NCI-H2171 (cell line): ENCODE measurements around the gene FRMD7.
"Not testable (repeated sequence)": the region's sequence is repeated elsewhere in the genome, so short reads cannot be mapped to it uniquely, and the experiment has no call there.

Source experiments
- DNase-seq: peaks from one replicate; lab custom pipeline; 2025; lab: John Stamatoyannopoulos, UW

FRMD7 gene, protein sequence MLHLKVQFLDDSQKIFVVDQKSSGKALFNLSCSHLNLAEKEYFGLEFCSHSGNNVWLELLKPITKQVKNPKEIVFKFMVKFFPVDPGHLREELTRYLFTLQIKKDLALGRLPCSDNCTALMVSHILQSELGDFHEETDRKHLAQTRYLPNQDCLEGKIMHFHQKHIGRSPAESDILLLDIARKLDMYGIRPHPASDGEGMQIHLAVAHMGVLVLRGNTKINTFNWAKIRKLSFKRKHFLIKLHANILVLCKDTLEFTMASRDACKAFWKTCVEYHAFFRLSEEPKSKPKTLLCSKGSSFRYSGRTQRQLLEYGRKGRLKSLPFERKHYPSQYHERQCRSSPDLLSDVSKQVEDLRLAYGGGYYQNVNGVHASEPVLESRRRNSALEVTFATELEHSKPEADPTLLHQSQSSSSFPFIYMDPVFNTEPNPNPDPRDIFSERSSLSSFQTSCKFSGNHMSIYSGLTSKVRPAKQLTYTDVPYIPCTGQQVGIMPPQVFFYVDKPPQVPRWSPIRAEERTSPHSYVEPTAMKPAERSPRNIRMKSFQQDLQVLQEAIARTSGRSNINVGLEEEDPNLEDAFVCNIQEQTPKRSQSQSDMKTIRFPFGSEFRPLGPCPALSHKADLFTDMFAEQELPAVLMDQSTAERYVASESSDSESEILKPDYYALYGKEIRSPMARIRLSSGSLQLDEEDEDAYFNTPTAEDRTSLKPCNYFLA

DNA sequence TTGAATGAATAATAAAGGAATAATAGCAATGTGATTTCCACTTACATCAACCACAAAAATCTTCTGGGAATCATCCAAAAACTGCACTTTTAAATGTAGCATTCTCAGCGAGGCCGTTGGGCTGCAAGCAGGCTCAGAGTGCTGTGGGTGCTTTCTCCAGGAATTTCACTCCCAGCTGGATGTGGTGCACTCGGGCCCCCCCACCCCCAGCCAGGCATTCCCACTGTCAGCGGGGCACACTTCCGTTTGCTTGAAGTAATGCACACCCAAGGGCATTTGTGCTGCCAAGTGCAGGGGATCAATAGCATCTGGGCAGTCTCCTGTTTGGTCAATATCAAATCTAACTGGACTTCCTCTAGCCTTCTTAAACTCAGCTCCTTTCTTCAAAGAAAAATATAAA, at the start of gene FRMD7:
Gene FRMD7, minus strand, starts transcription at position 278 of the 400 bp plus-strand sequence. Its CDS starts 176 bp downstream, at position 102.
- DNase-seq: no peak

DNA sequence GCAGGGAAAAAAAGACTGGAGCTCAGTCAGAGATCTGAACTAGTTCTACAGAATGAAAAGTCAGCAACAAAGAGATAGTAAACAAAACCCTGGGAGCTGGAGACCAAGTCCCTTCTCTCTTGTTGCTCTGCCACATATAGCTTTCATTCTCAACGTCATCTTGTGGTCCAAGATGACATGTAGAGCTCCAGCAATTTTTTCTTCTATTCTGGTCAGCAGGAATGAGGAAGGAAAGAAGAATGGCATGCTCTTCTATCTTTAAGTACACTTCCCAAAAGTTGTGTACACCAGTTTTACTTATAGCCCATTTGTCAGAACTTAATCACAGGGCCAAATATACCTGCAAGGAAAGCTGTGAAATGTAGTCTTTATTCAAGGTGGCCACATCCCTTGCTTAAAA, 45.8 kb upstream of the FRMD7 start:
- DNase-seq: no peak

DNA sequence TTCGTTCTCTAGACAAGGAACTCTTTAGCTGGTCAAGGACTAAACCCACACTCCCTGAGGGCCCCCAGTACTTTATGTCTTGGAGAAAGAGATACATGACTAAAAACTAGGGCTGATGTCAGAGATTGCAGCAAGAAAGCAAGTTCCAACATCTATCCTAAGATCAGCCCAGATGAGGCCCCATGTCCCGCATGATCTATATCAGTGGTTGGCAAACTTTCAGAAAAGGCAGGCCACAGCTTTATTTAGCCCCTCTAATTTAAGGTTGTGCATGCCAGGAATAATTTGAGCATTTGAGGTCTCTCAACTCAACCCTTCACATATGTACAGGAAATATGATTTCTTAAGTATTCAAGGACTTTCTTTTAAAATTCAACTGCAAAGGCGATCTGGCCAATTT, 44.1 kb upstream of the FRMD7 start:
- no peak for DNase-seq

DNA sequence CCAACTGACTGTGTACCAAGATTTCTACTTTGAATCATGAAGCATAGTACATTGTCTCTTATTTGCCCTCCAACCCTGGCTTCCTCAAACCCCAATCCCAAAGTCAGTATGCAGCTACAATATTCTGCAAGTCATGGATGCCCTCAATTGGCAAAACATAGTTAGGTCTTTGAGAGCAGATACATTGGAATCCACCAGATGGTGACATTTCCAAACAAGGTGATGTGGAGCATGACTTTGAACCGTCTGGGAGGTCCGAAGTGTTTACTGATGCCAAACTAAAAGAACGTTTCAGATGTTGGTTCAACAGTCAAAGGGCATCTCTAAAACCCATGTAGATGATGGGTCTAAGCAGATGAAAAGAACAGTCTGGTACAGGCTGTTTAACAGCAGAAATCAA, 43.7 kb upstream of the FRMD7 start:
- DNase-seq: no peak

DNA sequence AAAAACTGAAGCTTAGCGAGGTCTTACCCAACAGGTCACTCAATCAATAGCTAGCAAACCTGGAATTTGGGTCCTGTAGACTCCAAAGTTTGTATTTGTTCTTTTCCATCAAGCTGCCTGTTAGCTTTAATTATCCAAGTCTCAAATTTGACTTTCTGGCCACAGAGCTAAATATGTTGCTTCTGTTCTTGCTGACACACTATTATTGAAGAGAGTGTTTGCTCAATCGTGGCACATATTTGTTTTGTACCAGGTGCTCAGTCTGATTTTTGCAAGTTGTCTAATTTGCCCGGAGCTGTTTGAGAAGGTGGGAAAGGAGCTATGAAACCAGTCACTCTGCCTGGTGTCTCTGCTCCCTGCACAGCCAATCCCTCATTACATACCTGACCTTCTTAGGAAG, 41.7 kb upstream of the FRMD7 start:
- no peak for DNase-seq

DNA sequence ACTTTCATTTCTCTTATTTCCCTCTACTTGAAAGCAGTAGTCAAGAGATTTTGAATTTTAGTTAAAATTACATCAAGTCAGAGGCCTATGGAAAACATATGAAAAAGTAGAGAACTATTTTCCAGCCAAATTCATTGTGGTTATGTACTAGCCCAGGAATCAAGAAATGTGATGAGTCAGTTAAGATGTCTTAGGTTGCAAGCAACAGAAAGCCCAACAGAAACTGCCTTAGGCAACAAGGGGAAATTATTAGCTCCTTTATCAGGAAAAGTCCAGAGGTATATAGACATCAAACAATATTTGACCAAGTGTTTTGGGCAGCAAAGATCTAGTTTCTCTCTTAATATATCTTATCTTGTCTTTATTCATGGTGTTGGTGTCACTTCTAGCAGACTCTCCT, 37.8 kb upstream of the FRMD7 start:
- no peak for DNase-seq

DNA sequence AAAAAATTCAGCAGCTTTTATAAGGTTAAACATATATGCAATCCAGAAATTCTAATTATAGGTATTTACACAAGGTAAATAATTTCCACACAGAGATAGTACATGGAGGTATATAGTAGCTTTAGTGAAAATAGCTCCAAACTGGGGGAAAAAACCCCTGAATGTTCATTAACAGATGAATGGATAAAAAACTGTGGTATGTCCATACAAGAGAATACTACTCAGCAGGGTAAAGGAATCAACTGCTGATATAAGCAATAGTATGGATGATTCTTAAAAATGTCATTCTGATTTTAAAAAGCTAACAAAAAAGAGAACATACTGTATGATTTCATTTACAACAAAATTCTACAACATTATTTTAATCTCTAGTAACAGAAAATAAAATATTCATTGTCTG, 37.2 kb upstream of the FRMD7 start:
- no peak for DNase-seq

DNA sequence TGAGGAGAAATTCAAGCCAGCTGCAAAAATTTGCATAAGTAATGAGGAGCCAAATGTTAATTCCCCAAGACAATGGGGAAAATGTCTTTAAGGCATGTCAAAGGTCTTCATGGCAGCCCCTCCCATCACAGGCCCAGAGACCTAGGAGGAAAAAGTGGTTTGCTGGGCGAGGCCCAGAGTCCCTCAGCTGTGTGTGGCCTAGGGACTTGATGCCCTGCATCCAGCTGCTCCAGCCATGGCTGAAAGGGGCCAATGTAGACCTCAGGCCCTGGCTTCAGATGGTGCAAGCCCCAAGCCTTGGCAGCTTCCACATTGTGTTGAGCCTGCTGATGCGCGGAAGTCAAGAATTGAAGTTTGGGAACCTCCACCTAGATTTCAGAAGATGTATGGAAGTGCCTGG, 35.3 kb upstream of the FRMD7 start:
- DNase-seq: not testable (repeated sequence)

DNA sequence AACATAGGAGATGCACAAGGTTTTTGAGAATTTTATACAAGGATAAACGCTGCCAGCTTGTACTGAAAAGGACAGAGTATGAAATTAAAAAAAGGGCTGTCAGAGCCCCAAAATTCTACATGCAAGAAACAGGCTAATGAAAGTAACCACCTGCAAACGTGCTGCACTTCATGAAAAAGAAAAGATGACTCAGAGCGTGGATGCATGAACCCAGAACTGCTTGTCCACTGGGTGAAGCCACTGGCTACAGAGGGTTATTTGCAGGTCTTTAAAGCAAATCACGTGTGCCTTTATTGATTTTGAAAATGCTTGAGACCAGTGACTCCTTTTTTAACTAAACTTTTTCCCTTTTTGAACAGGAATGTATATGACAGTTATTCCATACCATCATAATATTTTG, 25.3 kb upstream of the FRMD7 start:
- no peak for DNase-seq

DNA sequence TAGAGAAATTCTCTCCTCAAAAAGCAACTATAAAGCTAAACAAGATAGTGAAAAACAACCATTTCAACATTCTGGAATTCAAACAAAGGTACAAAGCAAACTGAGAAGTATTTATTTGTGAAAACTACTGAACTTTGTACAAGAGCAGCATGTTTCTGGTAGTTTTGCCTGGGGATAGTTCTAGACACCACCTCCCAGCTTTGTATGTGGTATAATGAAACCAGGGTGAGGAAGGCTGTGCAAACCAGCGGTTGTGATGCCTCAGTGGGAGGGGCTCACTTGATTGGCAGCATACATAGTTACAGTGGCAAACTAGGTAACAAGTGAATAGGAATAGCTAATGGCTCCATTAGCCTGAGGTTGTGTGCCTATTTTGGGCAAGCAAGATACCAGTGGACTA, 18.6 kb upstream of the FRMD7 start:
- DNase-seq: no peak

DNA sequence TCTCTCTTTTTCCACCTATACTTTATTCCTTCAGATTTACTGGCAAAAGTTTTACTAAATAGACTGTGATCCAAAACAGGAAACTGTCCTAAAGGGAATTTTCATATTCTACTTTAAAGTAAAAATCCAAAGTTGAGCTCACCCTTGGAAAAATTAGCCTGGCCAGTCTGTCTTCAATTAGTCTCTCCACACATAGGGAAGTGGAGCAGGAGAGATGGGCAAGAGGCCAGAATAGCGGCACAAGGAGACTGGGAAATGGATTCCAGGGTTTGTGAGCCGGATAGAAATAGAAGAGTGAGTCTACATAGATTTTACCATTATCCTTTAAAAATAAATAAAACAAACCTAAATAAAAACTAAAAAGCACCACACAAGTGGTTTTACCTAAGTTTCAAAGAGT, 16.2 kb upstream of the FRMD7 start:
- DNase-seq: no peak

DNA sequence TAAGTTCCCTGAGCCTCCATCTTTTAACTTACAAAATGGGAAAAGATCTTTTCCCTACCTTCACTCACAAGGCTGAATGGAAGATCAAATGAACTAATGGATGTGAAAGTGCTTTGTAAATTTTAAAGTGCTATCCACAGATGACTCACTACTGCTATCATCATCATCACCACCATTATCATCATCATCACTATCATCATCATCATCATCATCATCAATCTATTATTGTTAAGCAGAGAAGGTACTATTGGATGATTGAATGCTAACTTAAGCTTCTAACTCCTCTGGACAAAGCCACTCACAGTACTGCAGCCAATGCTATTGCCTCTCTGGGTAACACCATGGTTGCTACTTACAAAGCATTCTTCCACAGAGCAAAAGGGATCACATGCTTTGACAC, 1.9 kb downstream of the FRMD7 start:
- no peak for DNase-seq

DNA sequence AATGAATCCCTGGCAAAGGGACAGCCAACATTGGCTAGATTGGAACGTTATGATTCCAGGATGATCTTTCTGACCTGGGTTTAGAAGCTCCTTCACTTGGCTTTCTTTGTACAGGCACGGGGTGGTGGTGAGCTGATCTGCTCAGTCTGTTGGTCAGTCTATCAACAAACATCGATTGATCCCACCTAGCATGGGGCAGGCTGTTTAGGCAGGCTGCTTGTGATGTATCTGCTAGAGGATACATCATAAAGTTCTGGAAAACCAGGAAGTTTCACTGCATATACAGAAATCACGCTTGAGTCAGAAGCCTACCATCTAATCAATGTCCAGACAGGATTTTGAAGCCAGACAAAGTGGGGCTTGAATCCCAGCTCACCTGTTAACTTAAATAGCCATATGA, 6.9 kb downstream of the FRMD7 start:
- DNase-seq: no peak

DNA sequence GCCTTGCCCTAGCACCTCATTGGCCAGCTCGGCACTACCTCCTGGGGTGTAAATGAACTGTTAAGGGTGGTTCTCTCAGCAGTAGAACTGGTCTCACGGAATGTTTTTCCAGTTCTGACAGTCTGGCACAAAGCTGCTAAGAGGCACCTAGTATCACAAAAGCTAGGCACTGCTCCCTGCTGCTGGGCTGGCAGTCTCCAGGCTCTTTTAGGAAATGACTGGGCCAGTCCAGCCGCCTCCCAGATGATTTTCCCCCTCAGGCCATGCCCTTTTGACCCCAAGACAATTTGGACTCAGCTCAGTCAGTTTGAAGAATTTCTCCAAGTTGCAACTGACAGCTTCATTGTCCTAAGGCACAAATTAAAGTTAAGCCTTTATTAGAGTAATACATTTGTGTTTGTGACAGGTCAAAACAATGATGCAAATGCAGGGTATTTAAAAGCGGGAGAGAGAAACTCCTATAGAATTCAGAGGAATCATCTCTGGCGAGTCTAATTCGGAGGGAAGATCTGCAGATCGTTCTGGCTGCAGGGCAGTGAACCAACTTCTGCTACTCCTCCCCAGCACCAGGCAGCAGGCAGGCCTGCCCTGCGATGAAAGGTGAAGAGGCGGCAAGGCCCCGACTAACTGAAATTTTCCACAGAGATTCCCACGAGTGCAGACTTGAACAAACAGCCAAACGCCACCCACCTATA, 7.9 kb downstream of the FRMD7 start:
- no peak for DNase-seq

DNA sequence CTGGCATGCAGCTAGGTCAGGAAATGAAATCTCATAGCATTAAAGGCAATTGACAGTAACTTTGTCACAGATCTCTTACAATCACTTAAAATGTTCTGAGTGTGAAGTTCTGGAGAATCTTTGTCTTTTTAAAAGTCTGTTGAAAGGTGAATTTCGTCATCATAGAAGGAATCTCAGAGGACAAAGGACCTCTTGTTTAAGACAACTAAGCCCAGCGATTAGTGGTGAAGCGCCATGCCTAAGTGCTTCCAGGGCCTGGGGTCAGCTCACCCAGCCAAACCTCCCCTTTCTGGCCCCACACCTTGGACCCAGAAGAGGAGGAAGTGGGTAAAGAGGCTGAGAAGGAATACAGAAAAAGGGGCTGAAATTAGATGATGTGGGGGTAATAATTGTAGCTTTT, 8.5 kb downstream of the FRMD7 start:
- no peak for DNase-seq

DNA sequence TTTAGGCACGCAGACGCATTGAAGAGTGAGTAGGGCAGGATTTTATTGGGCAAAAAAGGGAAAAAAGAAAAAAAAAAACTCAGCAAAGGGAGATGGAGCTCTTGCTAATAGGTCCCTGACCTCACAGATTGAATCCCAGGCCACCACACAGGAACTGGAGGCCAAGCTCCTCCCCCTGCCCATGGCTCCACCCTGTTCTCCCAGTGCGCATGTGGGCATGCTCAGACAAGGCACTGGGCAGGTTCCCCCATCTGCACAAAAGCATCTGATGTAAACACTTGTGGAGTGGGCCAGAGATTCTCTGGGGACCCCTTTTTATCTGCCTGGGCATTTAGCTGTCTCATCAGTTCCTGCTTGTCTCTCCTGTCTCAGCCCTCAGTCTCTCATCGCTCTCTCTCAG, 9.5 kb downstream of the FRMD7 start:
- DNase-seq: peak; percentile 4

DNA sequence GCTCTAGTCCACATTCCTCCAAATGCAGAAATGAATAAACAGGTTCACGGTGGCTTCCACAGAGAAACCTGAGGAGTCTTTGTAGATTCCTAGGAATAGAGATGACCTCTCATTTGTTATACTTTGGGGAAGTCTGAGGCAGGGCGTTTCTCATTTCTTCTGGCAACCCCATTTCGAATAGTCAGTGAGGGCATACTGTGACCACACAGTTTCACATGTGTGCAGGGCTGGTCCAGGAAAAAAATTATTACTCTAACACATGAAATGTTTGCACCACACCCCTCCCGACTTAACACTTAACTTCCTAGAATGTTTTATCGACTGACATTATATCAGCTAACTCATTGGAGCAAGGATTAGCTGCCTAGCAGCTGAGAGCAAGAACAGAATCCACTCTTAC, 12.0 kb downstream of the FRMD7 start:
- no peak for DNase-seq

DNA sequence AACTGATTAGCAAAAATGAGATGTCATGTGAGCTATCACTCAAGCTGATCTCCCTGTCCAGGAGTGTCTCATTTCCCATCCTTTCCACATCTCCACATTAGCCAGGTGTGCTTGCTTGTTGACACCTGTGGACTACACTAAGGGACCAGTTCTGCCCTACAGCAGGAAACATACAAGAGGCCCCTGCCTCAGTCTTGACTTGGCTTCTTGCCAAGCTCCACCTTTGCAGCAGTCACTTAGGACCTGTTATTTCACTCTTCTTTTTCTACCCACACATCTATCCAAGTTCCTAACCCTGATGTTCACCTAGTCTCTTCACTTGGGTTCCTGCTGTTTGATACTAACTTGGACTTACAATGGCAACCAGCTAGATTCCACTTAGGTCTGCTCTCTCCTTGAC, 13.2 kb downstream of the FRMD7 start:
- DNase-seq: no peak

DNA sequence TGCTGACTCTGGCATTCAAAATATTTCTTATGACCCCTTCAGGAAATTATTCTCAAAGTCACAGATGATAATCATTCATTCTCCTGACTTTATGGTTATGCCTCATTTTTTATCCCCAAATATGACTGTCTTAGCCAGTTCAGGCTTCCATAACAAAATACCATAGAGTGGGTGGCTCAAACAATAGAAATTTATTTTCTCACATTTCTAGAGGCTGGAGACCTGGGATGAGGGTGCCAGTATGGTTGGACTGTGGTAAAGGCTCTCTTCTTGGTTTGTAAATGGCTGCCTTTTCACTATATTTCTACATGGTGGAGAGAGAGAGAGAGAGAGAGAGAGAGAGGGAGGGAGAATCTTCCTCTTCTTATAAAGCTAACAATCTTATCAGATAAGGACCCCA, 20.5 kb downstream of the FRMD7 start:
- DNase-seq: no peak

DNA sequence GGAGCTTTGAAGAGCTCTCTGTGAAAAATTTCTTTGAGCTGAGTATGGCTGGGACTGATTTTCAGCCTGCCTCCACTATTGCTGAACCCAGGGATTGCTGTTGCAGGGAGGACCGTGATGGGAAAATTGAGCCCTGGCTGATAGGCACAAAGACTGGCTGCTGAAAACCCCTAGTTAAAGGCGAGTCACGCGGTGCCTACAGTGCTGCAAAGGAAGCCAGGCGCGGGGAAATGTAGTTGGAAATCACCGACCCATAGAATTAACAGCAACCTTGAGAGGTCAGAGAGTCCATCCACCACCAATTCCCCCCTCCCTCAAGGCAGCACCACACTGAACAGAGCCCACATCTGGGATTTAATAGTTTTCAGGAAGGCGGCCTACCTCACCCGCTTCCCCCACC, 26.0 kb downstream of the FRMD7 start:
- no peak for DNase-seq

DNA sequence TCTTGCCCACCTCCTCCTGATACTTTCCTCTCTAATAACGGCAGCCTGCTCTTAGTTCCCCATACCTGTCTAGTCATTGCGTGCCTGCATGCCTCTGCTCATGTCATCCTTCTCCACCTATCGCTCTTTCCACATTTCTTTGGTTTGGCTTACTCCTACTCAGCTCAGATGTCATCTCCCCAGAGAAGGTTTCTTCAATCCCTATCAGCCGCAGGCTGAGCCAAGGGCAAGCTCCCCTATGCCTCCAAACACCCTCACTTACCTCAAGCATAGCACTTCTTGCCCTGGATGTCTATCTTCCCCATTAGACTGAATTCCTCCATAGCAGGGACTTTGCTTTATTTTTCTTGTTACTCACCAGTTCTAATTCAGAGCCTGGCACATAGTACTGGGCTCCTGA, 26.6 kb downstream of the FRMD7 start:
- no peak for DNase-seq

DNA sequence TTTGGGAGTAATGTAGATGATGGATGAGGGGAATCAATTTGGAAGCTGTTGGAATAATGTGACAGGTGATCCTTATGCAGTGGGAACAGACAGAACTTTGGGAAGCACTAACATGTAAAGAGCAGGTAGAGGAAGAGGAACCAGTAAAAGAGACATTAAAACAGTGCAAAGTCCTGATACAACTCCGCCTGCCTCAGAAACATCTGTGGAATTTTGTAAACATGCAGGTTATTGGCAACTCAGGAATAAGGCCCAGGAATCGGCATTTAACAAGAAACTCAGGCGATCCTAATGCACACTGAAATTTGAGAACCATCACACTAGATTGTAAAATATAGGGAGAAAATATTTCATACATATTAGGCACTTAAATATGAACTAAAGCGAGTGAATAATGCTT, 29.1 kb downstream of the FRMD7 start:
- not testable (repeated sequence) for DNase-seq

DNA sequence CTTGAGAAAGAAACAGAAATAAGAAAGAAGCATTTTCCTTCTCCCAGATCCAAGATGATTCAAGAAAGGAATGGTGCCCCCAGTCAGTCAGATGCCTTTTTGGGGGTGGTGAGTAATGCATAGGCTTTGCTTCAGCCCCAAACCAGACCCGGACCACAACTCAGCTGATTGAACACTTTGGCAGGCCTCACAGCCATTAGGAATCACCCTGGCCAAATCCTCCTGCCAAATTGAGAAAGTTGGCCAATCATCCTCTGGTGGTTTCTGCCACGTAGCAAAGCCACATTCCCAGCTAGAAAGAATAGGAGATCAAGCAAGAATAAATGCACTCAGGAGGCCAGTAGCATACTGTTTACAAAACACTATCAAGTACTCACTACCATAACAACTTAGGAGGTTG, 33.7 kb downstream of the FRMD7 start:
- no peak for DNase-seq
